HG03025 (cell line): ENCODE data around the gene SV2C.
"Not testable (repeated sequence)": the region's sequence is repeated elsewhere in the genome, so short reads cannot be mapped to it uniquely, and the experiment has no call there.

Source experiments
- ATAC-seq: cut with Tn5 transposase; IDR thresholded peaks from one replicate; pipeline ENCODE4 v1.9.1; 2021; ENCODE audit warnings: mild to moderate bottlenecking, moderate library complexity; ENCODE audit not compliant: unreplicated experiment, low FRiP score

SV2C gene

DNA sequence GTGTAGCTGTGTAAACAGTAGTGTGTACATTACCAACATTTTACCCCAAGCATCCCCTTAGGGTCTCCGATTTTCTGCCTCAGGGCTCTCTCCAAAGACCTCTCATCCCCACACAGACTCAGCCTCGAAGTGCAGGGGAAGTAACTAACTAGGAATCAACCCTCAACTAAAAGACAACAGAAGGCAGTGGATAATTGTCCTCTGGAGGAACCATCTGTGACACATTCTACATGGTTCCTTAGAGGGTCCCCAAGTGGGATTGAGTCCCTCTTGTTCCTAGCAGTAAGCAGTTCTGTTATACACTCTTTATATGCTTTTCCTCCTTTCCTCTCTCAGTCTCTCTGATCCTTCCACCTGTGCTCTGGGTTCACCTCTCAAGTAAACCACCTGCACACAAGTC is 157.2 kb downstream of the SV2C start:
- no peak for ATAC-seq

DNA sequence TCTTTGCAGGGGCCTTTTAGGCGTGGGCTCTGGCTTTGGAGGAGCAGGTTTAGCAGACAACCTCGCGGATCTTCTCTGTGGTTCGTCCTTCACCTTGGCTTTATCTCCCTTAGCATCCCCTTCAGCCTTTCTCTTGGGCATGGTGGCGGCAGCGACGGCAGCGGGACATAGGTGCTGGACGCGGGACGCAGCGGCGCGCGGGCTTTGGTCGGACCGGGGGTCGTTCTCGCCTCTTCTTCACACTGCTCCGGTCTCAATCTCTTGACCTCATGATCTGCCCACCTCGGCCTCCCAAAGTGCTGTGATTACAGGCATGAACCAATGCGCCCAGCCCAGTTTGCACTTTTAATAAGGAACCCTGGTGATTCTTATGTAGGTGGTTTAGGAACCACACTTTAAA is 159.0 kb downstream of the SV2C start:
- not testable (repeated sequence) for ATAC-seq

DNA sequence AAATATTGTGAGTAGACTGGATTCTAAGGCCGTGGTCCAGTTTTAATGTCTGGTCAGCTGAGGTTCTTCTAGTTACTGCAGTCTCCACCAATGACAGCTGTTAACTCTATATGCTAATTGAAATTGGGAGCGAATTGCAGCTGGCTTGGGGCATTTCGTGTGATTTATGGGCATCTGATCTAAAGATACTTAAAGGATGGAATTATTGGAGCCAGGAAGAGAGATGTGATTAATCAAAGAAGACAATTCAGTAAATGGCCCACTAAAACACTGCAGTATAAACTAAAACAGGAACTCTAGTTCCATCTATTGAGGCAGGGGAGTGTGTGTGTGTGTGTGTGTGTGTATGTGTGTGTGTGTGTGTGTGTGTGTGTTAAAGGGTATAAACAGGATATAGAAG is 162.4 kb downstream of the SV2C start:
- ATAC-seq, result no peak

DNA sequence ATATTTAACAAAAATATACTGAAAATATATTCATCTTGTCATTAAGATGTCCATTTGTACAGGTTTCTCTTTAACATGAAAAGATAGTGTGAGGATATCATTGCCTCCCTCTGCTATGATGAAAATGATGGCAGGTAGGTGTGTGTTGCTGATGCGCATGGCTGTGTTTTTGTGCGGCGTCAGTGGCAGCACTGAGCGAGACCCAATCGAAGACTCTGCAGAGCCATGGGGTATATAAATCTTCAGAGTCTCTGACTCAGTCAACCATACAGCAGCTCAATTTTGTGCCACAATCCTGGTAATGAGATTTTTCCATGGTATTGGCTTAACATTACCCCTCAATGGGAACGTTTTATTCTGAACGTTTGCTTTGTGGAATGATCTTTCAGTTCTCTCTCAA is 166.4 kb downstream of the SV2C start:
- ATAC-seq, result no peak

DNA sequence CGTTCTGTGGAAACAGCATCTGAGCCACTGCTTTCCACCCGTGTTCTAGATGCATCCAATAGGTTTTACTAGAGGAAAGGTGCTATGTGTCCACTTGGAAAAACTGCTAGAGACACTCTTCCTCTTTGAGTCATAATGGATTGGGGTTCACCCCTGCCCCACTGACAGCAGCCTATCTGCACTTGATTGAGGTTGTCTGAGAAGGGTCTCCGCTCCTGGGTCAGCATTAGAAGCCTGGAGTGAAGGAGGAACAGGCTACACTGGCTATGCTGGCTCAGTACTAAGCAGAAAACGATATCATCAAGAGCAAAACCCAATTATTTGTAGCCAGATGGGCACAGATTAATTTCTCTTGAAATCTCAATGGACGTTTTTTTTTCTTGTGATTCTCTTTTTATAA is 167.3 kb downstream of the SV2C start:
- ATAC-seq, result no peak

DNA sequence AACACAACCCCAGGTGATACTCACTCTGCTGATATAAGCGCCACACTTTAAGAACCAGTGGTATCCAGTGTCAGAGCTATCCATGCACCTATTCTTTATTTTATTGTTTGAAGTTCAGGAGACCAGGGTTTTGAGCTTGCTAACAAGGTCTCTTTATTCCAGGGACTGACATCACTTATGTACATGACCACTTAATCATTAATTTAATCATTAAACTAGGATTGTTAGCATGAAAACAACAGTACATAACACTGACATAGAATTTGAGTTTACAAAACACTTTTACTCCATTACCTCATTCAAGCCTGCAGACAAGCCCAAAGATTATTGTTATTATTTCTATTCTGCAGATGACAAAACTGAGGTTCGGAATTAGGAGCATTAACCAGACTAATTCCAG is 168.5 kb downstream of the SV2C start:
- ATAC-seq, result no peak

DNA sequence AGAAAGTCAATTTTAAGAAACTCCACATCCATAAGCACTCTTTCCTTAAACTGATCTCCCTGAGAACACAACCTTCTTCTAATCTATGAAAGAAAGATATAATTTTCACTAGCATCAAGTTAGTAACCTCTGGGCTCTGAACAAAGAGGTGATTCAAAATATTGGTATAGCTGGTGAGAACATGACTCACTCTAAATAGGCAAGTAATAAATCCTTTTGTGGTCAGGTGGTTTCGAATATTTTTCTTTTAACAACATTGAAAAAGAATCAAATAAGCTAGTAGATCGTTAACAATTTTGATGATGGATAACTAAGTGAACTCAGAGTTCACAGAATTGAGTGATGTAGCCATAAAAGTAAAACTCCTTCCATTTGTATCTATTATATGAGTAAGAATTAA is 169.3 kb downstream of the SV2C start:
- no peak for ATAC-seq

DNA sequence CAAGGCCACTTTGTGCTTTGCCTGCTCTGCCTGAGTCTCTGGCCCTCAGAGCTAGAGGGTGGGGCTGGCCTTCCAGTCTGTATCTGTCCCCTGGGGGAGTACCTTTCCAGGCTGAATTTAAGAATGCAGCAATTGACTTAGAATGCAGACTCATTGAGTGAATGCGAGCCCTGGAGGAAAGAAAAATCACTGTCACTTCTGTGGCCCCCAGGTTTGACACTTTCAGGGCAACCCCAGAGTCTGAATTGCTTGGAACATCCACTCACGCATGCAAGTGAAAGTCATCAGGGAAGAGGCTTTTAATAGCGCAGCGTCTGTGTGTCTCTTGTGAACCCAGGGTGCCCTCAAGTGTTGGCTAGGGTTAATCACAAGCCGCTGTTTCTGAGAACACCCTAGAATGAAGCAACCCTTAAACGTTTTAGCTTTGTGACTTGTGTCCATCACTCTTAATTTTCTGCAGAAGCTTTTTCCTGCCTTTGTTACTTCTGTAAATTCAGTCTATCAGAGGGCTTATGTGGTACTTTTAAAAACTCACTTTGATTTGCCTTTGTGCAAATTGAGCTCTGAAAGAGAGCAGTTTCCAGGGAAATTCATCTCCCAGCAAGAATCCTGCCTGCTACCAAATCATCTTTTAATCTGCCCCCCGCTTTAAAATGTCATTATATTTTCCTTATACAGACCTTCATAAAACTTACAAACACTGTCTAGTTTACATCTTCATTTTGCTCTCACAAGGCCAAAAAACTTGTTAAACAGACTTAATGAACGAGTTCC is 173.1 kb downstream of the SV2C start:
- no peak for ATAC-seq

DNA sequence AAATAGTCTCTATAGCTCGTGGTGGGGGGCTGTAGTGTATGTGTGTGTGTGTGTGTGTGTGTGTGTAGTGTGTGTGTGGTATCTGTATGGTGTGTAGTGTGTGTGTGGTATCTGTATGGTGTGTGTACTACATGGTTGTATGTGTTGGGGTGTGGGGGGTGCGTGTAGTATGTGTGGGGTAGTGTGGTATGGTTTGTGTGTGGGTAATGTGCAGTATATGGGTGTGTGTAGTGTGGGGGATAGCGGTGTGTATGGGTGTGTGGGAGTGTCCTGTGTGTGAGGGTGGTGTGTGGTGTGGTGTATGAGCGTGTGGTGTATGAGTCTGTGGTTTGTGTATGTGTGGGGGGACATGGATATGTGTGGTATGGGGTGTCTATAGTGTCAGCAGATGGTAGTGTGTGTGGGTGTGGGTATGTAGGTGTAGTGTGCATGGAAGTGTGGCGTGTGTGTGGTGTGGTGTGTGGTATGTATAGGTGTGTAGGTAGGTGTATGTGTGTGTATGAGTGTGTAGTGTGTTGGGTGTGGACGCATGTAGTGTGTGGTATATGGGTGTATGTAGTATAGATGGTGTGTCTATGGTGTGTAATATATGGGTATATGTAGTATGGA is 174.1 kb downstream of the SV2C start:
- no peak for ATAC-seq

DNA sequence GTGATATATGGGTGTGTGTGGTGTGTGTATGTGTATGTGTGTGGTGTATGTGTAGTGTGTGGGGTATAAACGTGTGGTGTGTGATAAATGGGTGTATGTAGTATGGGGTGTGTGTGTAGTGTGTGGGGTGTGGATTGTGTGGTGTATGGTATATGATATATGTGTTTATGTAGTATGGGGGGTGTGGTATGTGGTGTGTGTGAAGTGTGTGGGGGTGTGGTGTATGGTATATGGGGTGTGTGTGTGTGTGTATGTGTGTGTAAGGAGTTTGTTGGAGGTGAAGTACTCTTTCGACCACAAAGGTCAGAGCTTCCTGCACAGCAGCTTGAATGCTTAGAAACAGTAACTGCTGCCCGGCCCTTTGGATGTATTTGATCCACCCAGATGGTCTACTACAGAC is 174.7 kb downstream of the SV2C start:
- no peak for ATAC-seq

DNA sequence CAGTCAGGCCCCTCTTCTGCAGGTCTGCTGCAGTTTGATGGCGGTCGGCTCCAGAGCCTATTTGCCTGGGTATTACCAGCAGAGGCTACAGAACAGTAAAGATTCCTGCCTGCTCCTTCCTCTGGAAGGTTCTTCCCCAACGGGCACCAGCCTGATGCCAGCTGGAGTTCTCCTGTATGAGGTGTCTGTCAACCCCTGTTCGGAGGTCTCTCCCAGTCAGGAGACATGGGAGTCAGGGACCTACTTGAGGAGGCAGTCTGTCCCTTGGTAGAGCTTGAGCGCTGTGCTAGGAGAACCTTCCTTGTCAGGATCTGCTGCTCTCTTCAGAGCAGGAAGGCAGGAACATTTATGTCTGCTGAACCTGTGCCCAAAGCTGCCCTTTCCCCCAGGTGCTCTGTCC is 181.5 kb downstream of the SV2C start:
- no peak for ATAC-seq

DNA sequence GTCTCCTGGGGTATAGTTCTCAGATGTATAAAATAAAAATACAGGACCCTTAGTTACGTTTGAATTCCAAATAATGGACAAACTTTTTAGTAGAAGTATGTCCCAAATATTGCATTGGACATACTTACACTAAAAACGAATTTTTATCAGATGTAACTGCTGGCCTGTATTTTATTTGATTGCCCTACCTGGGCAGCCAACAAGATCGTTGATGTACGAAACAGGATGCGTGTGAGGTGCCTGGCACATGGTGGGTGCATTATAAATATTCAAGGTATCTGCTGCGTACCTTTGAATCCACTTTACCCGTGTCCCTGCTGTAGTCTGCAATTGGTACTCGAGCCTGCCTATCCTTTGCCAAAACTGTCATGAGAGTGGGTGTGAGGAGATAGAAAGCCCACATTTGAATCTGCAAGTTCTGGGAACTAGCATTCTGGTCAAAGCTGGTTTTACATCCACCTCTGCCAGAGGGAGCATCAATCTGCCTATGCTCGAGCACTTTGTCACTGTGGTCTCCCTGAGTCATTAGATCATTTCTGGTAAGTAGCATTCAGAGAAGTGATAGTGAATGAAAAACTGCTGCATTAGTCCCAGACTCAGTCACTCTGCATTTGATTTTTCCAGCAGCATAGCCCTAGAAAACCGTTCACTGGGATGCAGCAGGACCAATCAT is 186.2 kb downstream of the SV2C start:
- no peak for ATAC-seq

DNA sequence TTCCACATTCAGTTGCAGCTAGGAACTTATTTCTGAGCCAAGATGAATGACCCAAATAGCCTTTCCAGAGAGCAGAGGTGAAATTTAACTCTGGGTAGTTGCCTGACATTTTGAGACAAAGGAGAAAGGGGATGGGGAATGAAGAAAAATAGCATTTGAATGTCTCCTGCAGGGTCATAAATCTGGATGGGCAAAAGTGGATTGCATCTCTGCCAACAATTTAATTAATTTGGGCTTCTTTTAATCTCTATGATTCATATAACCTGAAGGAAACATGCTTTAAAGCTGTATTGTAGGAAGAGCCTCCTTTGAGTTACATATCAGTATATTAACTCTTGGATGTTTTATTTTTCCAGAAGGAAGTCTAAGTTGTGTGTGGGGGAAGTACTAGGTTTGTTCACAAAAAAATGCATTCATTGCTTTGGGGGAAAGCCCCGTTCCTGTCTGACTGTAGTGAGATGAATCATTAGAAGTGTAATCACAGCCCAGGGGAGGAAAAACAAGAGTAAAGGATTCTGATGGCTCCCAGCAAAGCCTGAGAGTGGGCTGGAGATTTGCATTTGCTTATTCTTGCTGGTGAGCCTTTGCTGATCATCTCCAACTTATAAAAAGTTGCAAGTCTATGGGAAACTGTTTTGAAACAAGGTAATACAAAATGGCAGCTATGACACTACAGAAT is 186.9 kb downstream of the SV2C start:
- ATAC-seq, result no peak

DNA sequence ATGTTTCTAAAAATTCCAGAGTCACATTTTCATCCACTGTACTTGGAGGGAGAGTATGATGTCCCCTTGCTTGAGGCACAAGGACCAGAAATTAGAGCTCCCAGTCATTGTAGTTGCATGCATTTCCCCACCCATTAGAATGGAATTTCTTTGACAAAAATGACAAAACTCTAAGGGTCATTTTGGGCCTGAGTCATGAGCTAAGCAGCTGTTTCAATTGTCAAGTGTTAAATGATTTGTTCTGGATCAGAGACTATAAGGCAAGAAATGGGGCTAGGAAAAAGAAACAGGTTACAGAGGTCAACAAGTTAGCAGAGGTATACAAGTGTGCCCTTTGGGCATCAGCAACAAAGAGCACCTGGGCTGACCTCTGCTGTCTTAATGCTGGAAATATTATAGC is 188.7 kb downstream of the SV2C start:
- no peak for ATAC-seq

DNA sequence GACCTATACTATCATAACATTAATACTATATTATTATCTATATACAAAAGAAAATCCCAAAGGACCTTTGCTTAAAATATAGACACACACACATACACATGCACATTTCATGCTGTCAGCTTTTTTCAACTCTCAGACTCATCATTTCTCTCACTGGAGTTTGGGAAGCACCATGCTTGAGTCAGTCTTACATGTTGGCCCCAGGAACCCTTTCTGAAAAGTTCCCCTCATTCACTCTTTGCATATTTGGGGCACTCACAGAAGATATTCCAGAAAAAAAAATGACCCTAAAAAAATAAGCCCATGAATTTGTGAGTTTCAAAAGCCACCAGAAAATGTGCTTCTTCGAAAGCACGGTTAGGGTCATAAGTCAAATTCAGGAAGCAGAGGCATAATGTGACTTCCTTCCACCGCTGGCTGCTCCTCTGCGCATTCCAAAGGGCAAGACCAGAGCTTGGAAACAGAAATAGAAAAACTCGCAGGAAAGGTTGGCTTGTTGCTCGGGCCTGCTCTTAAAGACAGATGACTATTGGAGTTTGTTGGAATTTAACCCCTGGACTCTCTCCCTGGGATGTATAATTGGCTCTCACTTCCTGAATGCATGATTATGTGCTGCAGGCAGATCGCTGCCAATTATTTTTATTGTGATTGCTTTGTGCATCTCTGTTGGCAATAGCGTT is 190.2 kb downstream of the SV2C start:
- no peak for ATAC-seq

DNA sequence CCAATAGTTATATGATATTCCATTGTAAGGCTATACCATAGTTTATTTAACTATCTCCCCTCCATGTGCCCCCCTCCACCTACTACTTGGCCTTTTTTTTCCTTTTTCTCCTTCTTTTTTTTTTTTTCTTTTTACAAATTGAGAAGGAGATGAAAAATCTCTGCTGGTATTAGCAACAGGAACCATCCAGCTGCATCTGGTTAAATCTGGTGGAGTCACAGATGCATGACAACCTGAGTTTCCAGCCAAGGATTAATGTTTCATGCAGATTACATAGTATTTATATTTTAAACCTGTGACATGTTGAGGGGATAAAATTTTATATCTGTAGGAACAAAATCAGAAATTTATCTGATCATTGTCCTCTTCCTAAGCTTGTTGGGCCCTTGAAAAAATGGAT is 191.4 kb downstream of the SV2C start:
- no peak for ATAC-seq

DNA sequence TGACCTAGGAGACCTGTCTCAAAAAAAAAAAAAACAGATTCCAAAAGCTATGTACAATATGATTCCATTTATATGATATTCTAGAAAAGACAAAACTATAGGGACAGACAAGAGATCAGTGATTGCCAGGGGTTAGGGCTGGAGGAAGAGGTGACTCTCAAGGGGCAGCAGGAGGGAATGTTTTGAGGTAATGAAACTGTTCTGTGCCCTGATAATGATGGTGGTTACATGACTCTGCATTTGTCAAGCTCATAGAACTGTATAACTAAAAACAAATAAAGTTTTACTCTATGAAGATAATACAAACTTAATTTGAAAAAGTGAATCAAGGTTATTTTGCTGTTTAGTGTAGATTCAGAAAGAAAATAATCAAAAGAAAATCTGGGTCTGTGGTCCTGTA is 194.6 kb downstream of the SV2C start:
- no peak for ATAC-seq

DNA sequence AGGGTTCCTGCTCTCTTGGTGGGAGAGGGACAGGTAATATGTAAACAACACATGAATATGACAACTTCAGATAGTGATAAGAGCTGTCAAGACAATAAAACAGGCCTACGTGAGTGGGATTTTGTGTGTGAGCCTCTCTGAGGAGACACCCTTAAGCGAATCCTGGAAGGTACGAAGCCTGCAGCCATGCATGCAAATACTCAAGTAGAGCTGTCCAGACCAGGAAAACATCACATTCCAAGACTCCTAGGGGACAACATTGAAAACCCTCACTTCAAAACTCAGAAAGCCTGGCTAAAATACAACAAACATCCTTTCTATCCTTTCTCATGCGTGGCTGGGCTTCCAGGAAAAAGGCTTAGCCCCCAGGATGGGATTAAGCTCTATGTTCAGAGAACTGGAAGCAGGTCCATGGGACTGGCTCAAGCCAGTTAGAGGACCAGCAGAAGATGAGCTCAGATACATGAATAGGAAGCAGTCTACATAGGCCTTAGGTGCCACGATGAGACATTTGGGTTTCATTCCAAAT is 195.1 kb downstream of the SV2C start:
- no peak for ATAC-seq

DNA sequence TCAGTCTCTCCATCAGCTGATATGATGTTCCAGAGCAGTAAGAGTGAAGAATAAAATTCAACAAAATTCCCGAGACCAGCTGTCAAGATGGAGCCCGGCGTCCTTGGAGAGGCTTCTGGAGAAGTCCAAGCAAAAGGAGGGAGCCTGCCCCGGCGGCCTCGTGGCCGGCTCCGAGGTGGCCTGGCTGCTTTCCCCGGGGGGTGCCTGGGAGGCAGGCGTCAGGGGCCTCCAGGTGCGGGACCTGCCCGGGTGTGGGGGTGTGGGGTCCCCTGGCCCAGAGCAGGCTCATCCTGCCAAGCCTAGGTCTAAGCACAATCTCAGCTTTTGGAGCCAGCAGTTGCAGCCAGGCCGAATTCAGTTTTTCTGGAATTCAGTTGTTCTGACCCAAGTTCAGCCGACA is 197.3 kb downstream of the SV2C start:
- ATAC-seq, result no peak

DNA sequence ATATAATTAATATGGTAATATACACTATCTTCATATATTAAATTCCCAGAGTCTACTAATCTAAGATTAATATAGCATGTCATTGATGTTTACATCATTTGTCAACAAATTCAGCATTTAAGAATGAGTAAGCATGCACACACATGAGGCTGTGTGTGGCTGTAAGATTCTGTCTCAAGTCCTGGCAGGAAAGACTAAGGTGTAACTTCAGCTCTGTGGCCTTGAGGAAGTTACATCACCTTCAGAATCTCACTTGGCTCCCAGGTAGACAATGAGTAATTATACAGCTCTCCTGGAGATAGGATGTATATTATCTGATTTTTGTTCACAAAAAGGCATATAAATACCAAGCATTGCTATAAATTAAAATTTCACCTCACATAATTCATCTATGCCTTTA is 200.5 kb downstream of the SV2C start:
- ATAC-seq, result no peak

DNA sequence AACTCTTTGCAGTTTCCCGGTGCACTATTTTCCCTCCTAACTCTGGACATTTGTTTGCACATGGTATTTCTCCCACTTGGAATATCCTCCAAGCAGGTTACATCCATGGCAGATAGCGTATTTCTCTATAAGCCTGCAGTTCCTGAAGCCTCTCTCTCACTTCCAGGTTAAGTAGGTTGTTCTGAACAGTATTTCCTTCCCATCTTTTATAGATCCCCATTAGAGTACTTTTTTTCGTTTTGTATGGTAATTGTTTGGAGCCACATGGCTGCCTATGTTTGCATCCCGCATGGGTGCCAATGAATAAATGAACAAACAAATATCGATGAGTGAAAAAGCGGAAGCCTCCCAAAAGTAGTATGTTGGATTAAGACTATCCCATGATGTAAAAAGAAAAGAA is 206.5 kb downstream of the SV2C start:
- ATAC-seq, result no peak
